GM18951 (cell line): ENCODE measurements around the gene FBXO38.

ENCODE experiments used
- POLR2A ChIP-seq: IDR thresholded peaks from 4 replicates; pipeline ENCODE4 v1.6.1; 2011; ENCODE audit warnings: mild to moderate bottlenecking; ENCODE audit not compliant: insufficient read length, insufficient read depth; ENCODE audit errors: extremely low read depth
- in situ Hi-C: fragments of 300-500 bp; cut with MboI; formaldehyde crosslinking; loops from one replicate; pipeline ENCODE4 v1.12.0; 2022; ENCODE audit warnings: low sequenced_read_pairs, mixed read lengths, inconsistent platforms; ENCODE audit not compliant: unreplicated experiment

The FBXO38 gene

DNA sequence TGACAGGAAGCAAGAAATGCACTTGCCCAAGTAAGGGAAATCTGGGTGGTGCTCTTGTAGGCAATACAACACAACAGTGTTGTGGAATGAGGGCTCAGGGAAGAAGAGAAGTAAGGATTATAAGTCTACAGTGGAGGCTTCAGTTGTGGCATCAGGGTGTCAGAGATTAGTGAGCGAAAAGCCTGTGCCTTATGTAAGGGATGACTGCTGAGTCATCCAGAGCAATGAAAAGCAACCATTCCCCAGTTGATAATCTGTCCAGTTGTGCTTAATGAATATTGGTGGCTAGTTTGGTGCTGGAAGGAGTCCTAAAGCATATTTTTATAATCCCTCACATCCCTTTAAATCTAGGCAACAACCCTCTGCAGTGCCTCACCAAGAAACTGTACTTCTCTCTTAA is 42.0 kb downstream of the FBXO38 start:
- in situ Hi-C loops = no loop called here
- TF ChIP-seq POLR2A = no peak

DNA sequence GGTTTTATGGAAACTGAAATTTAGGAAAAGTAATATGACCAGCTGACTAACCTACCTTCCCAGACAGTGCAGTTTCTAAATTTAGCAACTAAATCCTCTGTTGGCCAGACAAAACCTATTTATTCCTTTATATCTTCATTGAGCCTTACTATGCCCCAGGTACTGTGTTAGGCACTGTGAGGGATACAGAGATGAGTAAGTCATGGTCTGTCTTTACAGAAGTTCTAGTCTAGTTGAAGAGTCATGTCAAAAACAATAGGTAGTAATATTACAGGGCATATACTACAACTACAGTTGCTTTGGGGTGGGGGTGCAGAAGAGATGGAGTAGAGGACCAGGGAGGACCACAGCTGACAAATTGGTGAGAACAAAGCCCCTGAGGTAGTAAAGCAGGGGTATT is 42.8 kb downstream of the FBXO38 start:
- in situ Hi-C loops = no loop called here
- no peak for TF ChIP-seq POLR2A

DNA sequence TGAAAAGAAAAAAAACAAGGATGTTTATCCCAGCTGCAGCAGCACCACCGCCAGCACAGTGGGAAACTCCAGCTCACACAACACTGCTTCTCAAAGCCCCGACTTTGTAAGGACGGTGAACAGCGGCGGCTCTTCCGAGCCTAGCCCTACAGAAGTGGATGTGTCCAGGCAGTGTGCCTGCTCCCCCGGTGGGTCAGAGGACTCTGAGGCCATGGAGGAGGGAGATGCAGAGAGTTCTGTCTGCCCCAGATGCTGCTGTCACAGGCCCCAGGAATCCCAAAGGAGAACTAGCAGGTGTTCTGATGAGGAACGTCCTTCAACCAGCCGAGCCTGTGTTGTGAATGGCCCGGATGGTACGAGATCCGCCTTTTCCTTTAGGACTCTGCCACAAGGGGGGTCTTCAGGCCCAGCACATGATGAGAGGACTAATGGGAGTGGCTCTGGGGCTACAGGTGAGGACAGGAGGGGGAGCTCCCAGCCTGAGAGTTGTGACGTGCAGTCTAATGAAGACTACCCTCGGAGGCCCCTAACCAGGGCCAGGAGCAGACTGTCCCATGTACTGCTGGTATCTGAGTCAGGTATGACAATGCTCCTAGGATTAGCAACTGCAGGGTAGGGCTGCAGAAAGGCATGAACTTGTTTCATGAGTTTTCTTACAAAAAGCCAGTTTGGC is 43.7 kb downstream of the FBXO38 start:
- TF ChIP-seq POLR2A = no peak
- in situ Hi-C loops = no loop called here

DNA sequence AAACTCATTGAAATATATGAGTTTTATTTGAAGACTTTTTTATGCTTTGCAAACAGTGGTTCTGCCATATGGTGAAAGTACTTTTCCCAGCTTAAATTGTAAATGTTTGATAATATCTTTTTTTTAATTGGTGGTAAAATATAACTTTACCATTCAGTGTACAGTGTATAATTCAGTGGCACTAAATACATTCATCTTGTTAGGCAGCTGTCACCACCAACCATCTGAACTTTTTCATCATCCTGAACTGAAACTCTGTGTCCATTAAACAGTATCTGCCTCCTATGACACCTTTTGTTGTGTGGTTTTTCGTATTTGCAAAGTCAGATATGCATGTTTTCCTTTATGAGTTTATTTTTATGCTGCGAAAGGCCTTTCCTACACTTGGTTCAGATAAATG is 45.1 kb downstream of the FBXO38 start:
- TF ChIP-seq POLR2A = no peak
- in situ Hi-C loops = no loop called here

DNA sequence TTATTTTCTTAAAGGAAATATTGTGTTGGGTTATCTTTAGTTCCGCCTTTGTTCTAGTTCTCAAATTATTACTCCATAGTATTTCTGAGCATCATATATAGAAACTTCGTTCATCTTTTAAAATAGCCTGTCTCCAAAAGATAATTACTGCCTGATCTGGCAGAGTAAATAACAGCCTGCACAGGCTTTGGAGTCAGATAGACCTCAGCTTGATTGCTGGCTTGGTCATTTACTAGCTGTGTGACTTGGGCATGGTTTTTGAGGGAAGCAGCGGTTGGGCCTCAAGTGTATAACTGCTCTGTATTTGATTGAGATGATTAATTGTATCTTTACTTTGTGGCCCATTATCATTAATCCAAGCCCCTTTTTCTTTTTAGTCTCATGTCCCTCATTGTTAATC is 50.1 kb downstream of the FBXO38 start:
- in situ Hi-C loops = no loop called here
- TF ChIP-seq POLR2A = no peak

DNA sequence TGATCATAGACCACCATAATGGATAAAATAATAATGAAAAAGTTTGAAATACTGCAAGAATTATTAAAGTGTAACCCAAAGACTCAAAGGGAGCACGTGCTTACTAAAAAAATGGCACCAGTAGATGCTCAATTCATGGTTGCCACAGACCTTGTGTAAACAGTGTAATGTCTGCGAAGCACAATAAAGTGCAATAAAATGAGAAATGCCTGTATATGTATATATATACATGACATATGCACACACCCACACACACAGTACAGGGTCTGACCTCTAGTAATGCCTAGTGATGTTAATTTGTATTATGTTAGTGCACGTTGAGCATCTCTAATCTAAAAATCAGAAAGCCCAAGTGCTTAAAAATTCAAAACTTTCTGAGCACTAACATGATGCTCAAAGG is 52.3 kb downstream of the FBXO38 start:
- in situ Hi-C loops = no loop called here

DNA sequence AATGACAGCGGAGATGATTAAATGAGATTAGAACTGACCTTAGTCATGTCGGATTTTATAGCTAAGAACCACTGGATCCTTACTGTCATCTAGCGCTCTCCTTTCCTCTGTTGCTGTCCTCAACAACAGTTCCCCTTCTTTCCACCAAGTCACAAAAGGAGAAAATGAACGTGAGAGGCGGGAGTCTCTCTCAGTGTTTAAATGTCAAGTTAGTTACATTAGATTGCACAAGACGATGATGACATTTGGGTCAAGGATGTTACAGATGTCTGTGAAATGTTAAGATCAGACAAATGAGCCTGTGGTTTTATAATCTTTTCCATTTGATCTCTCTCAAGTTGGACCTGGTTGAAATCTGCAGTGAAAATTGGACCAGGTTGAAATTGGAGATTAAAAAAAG is 53.5 kb downstream of the FBXO38 start:
- in situ Hi-C loops = no loop called here

More for the DNA sequence above, 52.3 kb downstream of the FBXO38 start:
- no peak for TF ChIP-seq POLR2A

DNA sequence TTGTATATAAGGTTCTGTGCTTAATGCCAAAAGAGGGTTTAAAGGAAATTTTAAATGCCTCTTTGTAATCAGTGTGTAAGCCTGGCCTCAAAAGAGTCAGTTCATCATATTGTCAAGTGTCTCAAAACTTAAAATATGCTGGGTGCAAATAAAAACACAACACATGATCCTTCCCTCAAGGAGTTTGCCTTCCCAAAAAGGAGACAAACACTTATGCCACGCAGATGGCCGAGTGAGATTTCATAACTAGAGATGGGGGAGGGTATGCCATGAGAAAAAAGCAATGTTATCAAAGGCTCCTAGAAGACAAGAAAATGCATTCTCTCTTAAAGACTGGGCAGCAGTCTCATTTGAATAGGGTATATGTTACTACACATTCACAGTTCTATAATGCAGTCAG is 55.2 kb downstream of the FBXO38 start:
- TF ChIP-seq POLR2A = no peak
- in situ Hi-C loops = no loop called here

More for the DNA sequence above, 53.5 kb downstream of the FBXO38 start:
- no peak for TF ChIP-seq POLR2A

DNA sequence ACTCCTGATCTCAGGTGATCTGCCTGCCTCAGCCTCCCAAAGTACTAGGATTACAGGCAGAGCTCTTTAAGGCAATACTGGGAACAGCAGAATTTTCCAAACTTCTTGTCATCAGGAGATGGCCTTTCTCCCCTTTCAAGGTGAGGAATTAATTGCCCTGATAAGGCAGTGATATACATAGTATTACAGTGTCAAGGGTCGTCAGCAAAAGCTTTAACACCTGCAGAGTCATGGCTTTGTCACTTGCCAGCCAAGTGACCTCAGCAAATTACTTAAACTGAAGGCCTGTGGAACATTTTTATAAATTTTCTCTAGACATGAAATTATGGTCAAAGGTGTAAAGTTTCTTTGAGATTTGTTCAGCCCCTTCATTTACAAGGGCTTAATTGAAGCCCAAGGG is 59.5 kb downstream of the FBXO38 start:
- no peak for TF ChIP-seq POLR2A
- in situ Hi-C loops = loop anchor here (10.0 kb wide), 1 partner anchor 282 kb away; no protein-coding TSS in a partner anchor

DNA sequence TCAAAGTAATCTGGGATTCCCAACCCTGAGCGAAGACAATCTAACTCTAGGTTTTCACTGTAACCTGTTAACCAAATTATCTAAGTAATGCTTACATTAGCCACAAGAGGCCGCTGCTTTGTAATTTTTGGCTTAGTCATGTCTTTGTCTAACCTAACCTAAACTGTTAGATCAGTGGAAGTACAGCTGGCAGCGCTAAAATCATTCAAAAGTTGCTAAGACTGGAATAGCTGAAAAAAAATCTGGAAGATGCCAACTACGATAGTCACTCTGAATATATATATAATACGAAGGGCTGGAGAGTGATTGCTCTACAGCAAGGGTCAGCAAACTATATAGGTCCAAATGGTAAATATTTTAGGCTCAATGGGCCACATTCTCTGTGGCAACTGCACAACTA is 60.2 kb downstream of the FBXO38 start:
- in situ Hi-C loops = loop anchor here (10.0 kb wide), 1 partner anchor 281 kb away; no protein-coding TSS in a partner anchor

DNA sequence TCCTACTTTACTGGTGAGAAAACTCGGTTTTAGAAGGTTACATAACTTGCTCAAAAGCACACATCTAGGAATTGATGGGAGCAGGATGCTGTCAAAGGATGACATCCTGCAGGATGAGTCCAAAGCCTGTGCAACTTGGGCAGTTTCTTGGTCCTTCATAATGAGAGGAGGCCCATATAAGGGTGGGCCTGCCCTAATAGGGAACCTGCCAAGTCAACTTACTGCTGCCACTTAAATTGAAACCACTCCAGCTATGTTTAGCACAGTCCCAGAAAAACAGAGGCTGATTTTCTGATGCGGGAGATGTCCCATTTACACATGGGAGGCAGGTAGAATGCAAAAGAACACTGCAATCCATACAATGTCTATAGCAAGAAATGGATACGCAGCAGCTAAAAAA is 61.8 kb downstream of the FBXO38 start:
- no peak for TF ChIP-seq POLR2A
- in situ Hi-C loops = loop anchor here (10.0 kb wide), 1 partner anchor 279 kb away; no protein-coding TSS in a partner anchor

More for the DNA sequence above, 60.2 kb downstream of the FBXO38 start:
- TF ChIP-seq POLR2A = no peak

DNA sequence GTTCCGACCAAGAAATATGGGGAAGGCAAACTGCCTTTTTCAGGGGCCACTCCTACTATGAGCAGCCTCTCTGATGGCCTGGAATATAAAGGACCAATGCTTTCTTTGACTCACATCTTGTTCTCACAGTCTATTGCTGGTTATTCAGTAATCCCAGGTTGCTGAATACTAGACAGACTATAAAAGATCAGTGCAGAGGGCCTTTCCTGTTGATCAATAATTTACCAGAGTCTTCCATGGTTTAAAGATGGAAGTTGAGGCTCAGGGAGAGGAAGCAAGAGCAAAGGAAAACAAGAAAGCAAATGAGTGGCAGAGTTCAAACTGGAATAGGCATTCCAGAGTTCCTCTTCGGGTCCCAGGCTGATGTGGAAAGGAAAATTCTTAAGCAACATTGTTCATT is 62.9 kb downstream of the FBXO38 start:
- no peak for TF ChIP-seq POLR2A
- in situ Hi-C loops = loop anchor here (10.0 kb wide), 1 partner anchor 278 kb away; no protein-coding TSS in a partner anchor

DNA sequence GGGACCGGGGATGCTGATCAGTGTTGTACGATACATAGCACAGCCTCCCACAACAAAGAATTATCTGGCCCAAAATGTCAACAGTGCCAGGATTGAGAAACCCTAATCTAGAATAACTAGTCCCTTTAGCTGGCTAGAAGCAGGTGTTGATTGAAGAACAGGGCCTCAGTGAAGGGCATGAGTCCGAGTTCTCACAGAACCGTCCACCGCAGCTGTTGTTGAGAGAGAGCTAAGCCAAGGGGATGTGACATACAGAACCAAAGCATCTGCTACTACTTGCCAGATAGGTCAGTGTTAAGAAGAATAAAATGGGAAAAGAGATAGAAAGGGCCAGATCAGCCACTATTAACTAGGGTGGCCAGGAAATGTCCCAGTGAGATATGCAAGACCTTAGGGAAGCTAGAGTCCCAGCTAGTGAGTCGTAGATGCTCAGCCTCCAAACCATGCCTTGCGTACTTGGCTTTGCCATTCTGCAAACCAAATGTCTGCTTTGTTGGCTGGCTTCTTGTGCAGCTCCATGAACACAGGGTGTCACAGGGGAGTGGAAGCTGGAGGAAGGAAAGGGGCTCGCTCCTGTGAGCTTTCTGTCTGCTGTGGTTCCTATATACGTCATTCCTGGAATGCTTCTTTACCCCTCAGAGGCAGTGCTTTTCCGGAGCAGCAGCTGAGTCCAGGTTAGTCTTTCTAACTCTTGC is 68.9 kb downstream of the FBXO38 start:
- in situ Hi-C loops = loop anchor here (25.0 kb wide), 1 partner anchor 265 kb away; no protein-coding TSS in a partner anchor
- TF ChIP-seq POLR2A = no peak

DNA sequence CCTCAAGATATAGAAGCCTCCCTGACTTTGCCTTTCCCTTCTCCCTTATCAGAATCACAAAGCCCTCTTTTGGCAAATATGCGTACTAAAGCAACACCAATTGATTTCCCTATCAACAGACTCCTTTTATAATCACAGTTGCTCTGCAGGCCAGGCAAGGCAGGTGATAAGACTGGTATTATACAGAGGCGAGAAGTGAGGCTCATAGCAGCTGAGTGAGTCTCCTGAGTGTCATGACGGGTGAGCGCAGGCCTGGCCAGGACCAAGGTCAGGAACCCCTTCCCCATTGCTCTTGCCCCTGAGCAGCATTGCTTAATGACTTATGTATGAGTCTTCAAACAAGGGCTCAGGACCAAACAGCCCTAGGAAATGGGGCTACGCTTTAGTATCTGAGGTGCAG is 70.8 kb downstream of the FBXO38 start:
- no peak for TF ChIP-seq POLR2A
- in situ Hi-C loops = loop anchor here (25.0 kb wide), 1 partner anchor 267 kb away; no protein-coding TSS in a partner anchor
